HEK293 (cell line): ENCODE data around the gene CPAMD8.

Experiments used
- CTCF ChIA-PET: fragments of 350-600 bp; formaldehyde crosslinking; extraction: SDS; loops from one replicate; lab custom pipeline; 2021; ENCODE audit warnings: antibody characterized with exemption; lab: Yijun Ruan, JAX
- POLR2A ChIA-PET: fragments of 300-600 bp; formaldehyde crosslinking; extraction: SDS; loops from one replicate; lab custom pipeline; 2020; ENCODE audit warnings: antibody characterized with exemption, inconsistent platforms; lab: Yijun Ruan, JAX
- H3K27ac ChIP-seq: fragments of 200-500 bp; sonication (Bioruptor generic); 2 replicates; pipeline ENCODE4 v1.5.1; 2014; ENCODE audit warnings: low read depth, low read length, control low read depth, inconsistent platforms; ENCODE audit errors: extremely low read depth
- H3K36me3 ChIP-seq, 2 experiments: fragments of 200-500 bp in 1 of 2; sonication (Bioruptor generic) in 1 of 2; 1 replicate in 1 of 2; 2 replicates in 1 of 2; pipeline ENCODE4 v1.5.1; 2014 to 2017; ENCODE audit warnings: inconsistent platforms in 2 of 2, low read length in 2 of 2; ENCODE audit not compliant: control insufficient read depth in 2 of 2, insufficient read depth in 1 of 2
- H3K4me1 ChIP-seq: fragments of 200-500 bp; sonication (Bioruptor generic); 2 replicates; pipeline ENCODE4 v1.5.1; 2014; ENCODE audit warnings: mild to moderate bottlenecking, low read length, inconsistent platforms; ENCODE audit not compliant: control insufficient read depth, insufficient read depth
- H3K4me3 ChIP-seq: 2 replicates; pipeline ENCODE4 v1.5.1; 2011; ENCODE audit warnings: low read depth, mild to moderate bottlenecking, control low read depth, low read length, moderate library complexity
- H3K9me3 ChIP-seq: fragments of 200-500 bp; sonication (Bioruptor generic); 2 replicates; pipeline ENCODE4 v1.5.1; 2014; ENCODE audit warnings: low read depth, low read length, inconsistent platforms; ENCODE audit not compliant: control insufficient read depth, insufficient read depth
- AEBP2 ChIP-seq: fragments of 450-650 bp; formaldehyde crosslinking; IDR thresholded peaks from 2 replicates; pipeline ENCODE4 v1.5.1; 2016; ENCODE audit warnings: missing biosample characterization, missing genetic modification characterization, borderline replicate concordance
- EGR2 ChIP-seq: fragments of 450-650 bp; formaldehyde crosslinking; IDR thresholded peaks from 2 replicates; pipeline ENCODE4 v1.5.1; 2016; ENCODE audit warnings: low read depth, missing biosample characterization, missing genetic modification characterization
- GLIS1 ChIP-seq: fragments of 450-650 bp; formaldehyde crosslinking; IDR thresholded peaks from 2 replicates; pipeline ENCODE4 v1.5.1; 2016; ENCODE audit warnings: missing biosample characterization, missing genetic modification characterization
- KLF1 ChIP-seq: fragments of 450-650 bp; formaldehyde crosslinking; IDR thresholded peaks from 2 replicates; pipeline ENCODE4 v1.5.1; 2016; ENCODE audit warnings: missing biosample characterization, missing genetic modification characterization
- MYNN ChIP-seq: fragments of 450-650 bp; formaldehyde crosslinking; IDR thresholded peaks from 2 replicates; pipeline ENCODE4 v1.5.1; 2016; ENCODE audit warnings: missing biosample characterization, missing genetic modification characterization, borderline replicate concordance
- PBX3 ChIP-seq: sonication (generic); formaldehyde crosslinking; IDR thresholded peaks from 2 replicates; pipeline ENCODE4 v1.8.1; 2022; ENCODE audit warnings: mild to moderate bottlenecking, moderate library complexity, missing genetic modification reagents
- REPIN1 ChIP-seq: fragments of 450-650 bp; formaldehyde crosslinking; IDR thresholded peaks from 2 replicates; pipeline ENCODE4 v1.5.1; 2017; ENCODE audit warnings: missing biosample characterization, missing genetic modification characterization, low read depth
- ZBTB1 ChIP-seq: fragments of 450-650 bp; formaldehyde crosslinking; IDR thresholded peaks from 2 replicates; pipeline ENCODE4 v1.5.1; 2016; ENCODE audit warnings: missing biosample characterization, missing genetic modification characterization
- ZBTB17 ChIP-seq: fragments of 450-650 bp; formaldehyde crosslinking; IDR thresholded peaks from 2 replicates; pipeline ENCODE4 v1.5.1; 2016; ENCODE audit warnings: missing biosample characterization, missing genetic modification characterization
- ZBTB44 ChIP-seq: fragments of 450-650 bp; IDR thresholded peaks from 2 replicates; pipeline ENCODE4 v1.5.1; 2018; ENCODE audit warnings: missing biosample characterization, mild to moderate bottlenecking, missing genetic modification characterization
- ZFHX2 ChIP-seq: fragments of 450-650 bp; formaldehyde crosslinking; conservative IDR thresholded peaks from 2 replicates; pipeline ENCODE4 v1.5.1; 2016; ENCODE audit warnings: missing biosample characterization, missing genetic modification characterization
- ZNF121 ChIP-seq: fragments of 450-650 bp; formaldehyde crosslinking; IDR thresholded peaks from 2 replicates; pipeline ENCODE4 v1.5.1; 2016; ENCODE audit warnings: missing biosample characterization, missing genetic modification characterization
- ZNF274 ChIP-seq, 2 experiments: fragments of 200-500 bp in 1 of 2; fragments of 450-650 bp in 1 of 2; sonication (Bioruptor generic) in 1 of 2; formaldehyde crosslinking in 1 of 2; IDR thresholded peaks; 2 replicates each; pipeline versions ENCODE4 v1.5.1 to v1.6.1; 2014 to 2016; ENCODE audit warnings: borderline replicate concordance in 1 of 2, inconsistent platforms in 1 of 2, low read length in 1 of 2, missing biosample characterization in 1 of 2, missing genetic modification characterization in 1 of 2
- ZNF311 ChIP-seq: fragments of 450-650 bp; formaldehyde crosslinking; IDR thresholded peaks from 2 replicates; pipeline ENCODE4 v1.5.1; 2017; ENCODE audit warnings: missing biosample characterization, missing genetic modification characterization, borderline replicate concordance
- ZNF350 ChIP-seq: fragments of 450-650 bp; formaldehyde crosslinking; IDR thresholded peaks from 2 replicates; pipeline ENCODE4 v1.5.0; 2017; ENCODE audit warnings: missing biosample characterization, mild to moderate bottlenecking, missing genetic modification characterization
- ZNF362 ChIP-seq: fragments of 450-650 bp; formaldehyde crosslinking; IDR thresholded peaks from 2 replicates; pipeline ENCODE4 v1.5.1; 2016; ENCODE audit warnings: missing biosample characterization, missing genetic modification characterization
- ZNF366 ChIP-seq: fragments of 450-650 bp; formaldehyde crosslinking; conservative IDR thresholded peaks from 2 replicates; pipeline ENCODE4 v1.5.1; 2016; ENCODE audit warnings: missing biosample characterization, missing genetic modification characterization
- ZNF394 ChIP-seq: fragments of 450-650 bp; formaldehyde crosslinking; IDR thresholded peaks from 2 replicates; pipeline ENCODE4 v1.5.1; 2016; ENCODE audit warnings: missing biosample characterization, missing genetic modification characterization, mild to moderate bottlenecking, moderate library complexity, borderline replicate concordance
- ZNF398 ChIP-seq: fragments of 450-650 bp; formaldehyde crosslinking; IDR thresholded peaks from 2 replicates; pipeline ENCODE4 v1.5.1; 2017; ENCODE audit warnings: missing biosample characterization, missing genetic modification characterization
- ZNF521 ChIP-seq: fragments of 450-650 bp; formaldehyde crosslinking; IDR thresholded peaks from 2 replicates; pipeline ENCODE4 v1.5.1; 2017; ENCODE audit warnings: missing biosample characterization, mild to moderate bottlenecking, missing genetic modification characterization
- ZNF555 ChIP-seq: fragments of 450-650 bp; formaldehyde crosslinking; conservative IDR thresholded peaks from 2 replicates; pipeline ENCODE4 v1.5.1; 2017; ENCODE audit warnings: missing biosample characterization, mild to moderate bottlenecking, missing genetic modification characterization, inconsistent platforms
- ZNF580 ChIP-seq: fragments of 450-650 bp; formaldehyde crosslinking; IDR thresholded peaks from 2 replicates; pipeline ENCODE4 v1.5.1; 2016; ENCODE audit warnings: missing biosample characterization, missing genetic modification characterization
- ZNF585B ChIP-seq: fragments of 450-650 bp; formaldehyde crosslinking; IDR thresholded peaks from 2 replicates; pipeline ENCODE4 v1.5.1; 2016; ENCODE audit warnings: missing biosample characterization, missing genetic modification characterization

Gene CPAMD8

GRCh38 chr19:16978839-16979802, 47.5 kb downstream of the CPAMD8 start:
- Histone ChIP-seq H3K4me1 (no peaks in the 10 kb centered on the region), H3K9me3 (no peaks in the 10 kb centered on the region), H3K4me3 (no peak overlapping the region), H3K36me3 (no peaks in the 10 kb centered on the region), H3K27ac (no peak overlapping the region)
- CTCF ChIA-PET = no interaction called here
- TF ChIP-seq ZNF521 (0 out of 2 replicates have a peak, but pooled peaks have one; percentile 12), GLIS1 (tag by site-specific recombination) (no peak), ZNF366 (tag by site-specific recombination) (peak; percentile 99), ZNF580 (tag by site-specific recombination) (no peak), ZNF398 (tag by site-specific recombination) (peak; percentile 24), ZBTB17 (tag by site-specific recombination) (peak; percentile 96), ZBTB44 (no peak), ZFHX2 (tag by site-specific recombination) (peak; percentile 47; the same call in 1 of the 2 replicates), ZNF274 (IDR thresholded peaks at IDR 0.05; ENCODE audit: low read length) (no peak), ZNF274 (tag by site-specific recombination; IDR thresholded peaks at IDR 0.05; ENCODE audit: borderline replicate concordance) (peak; percentile 9; the same call in 1 of the 2 replicates), ZNF394 (no peak), MYNN (no peak), ZNF350 (no peak), EGR2 (tag by site-specific recombination) (peak; percentile 55), ZNF311 (0 out of 2 replicates have a peak, but pooled peaks have one; percentile 58), REPIN1 (tag by site-specific recombination) (no peak), KLF1 (tag by site-specific recombination) (no peak), ZNF121 (tag by site-specific recombination) (no peak), AEBP2 (no peak)
- POLR2A ChIA-PET = no interaction called here

- Histone ChIP-seq H3K4me1 (no peaks in the 10 kb centered on the region), H3K27ac (no peak overlapping the region), H3K36me3 (no peaks in the 10 kb centered on the region), H3K4me3 (no peak overlapping the region), H3K9me3 (no peaks in the 10 kb centered on the region)
- ChIA-PET POLR2A (no interaction called here), CTCF (no interaction called here)
- TF ChIP-seq ZNF362 (tag by site-specific recombination) (no peak), ZNF585B (tag by site-specific recombination) (no peak), ZNF555 (tag by site-specific recombination) (no peak), ZBTB1 (tag by site-specific recombination) (no peak), PBX3 (CRISPR knock-in tag) (no peak)
Measured at GRCh38 chr19:16978156-16978555, 48.5 kb downstream of the CPAMD8 start.
